B cell (primary cell): ENCODE measurements around the gene ZNF19. TPM values are rescaled to one million over a fixed set of nuclear protein-coding genes. Genes with fewer than 3 reads are reported as not detected.

ENCODE experiments used
- ATAC-seq: fragments of 200-7000 bp; cut with Tn5 transposase; one replicate; pipeline ENCODE4 v1.10.0; 2021; ENCODE audit warnings: low read depth, mild to moderate bottlenecking, moderate number of reproducible peaks, moderate library complexity
- CTCF ChIA-PET: fragments of 350-600 bp; sonication (Branson Sonifier 250); formaldehyde crosslinking; loops from one replicate; lab custom pipeline; 2021; ENCODE audit warnings: antibody characterized with exemption, inconsistent platforms; lab: Charles Lee
- POLR2A ChIA-PET: fragments of 350-600 bp; sonication (Branson Sonifier 250); formaldehyde crosslinking; loops from one replicate; lab custom pipeline; 2021; ENCODE audit warnings: antibody characterized with exemption; lab: Charles Lee
- DNase-seq: peaks from one replicate; pipeline ENCODE4 v3.0.0; 2013
- H2AFZ ChIP-seq: 2 replicates; pipeline ENCODE4 v1.6.1; 2012; ENCODE audit warnings: mild to moderate bottlenecking, low read depth, low read length; ENCODE audit not compliant: insufficient read depth, poor library complexity, severe bottlenecking
- H3K27ac ChIP-seq, 2 donors: 1 replicate in 1 of 2; 2 replicates in 1 of 2; pipeline ENCODE4 v1.5.1; 2012 to 2013; ENCODE audit warnings: low read length in 2 of 2, mild to moderate bottlenecking in 2 of 2, moderate library complexity in 1 of 2
- H3K27me3 ChIP-seq, 4 experiments: fragments of 200-600 bp in 1 of 4; sonication (generic) in 1 of 4; replicated peaks in 1 of 4; 1 replicate in 2 of 4; 2 replicates in 2 of 4; pipeline versions ENCODE4 v1.6.1 to v1.7.0; 2013 to 2016; ENCODE audit warnings: low read length in 3 of 4, mild to moderate bottlenecking in 2 of 4, mixed read lengths in 1 of 4, moderate library complexity in 1 of 4; ENCODE audit not compliant: insufficient read depth in 4 of 4, control insufficient read depth in 3 of 4; ENCODE audit errors: control extremely low read depth in 1 of 4
- H3K36me3 ChIP-seq, 2 experiments: replicated peaks in 1 of 2; 1 replicate in 1 of 2; 2 replicates in 1 of 2; pipeline versions ENCODE4 v1.6.1 to v1.7.1; 2013; ENCODE audit warnings: low read length in 1 of 2; ENCODE audit not compliant: insufficient read depth in 2 of 2, control insufficient read depth in 1 of 2; ENCODE audit errors: control extremely low read depth in 1 of 2, extremely low read depth in 1 of 2
- H3K4me1 ChIP-seq, 2 donors: fragments of 200-600 bp in 1 of 2; sonication (generic) in 1 of 2; 1 replicate in 1 of 2; 2 replicates in 1 of 2; pipeline versions ENCODE4 v1.5.1 to v1.6.1; 2013 to 2017; ENCODE audit warnings: low read length in 2 of 2; ENCODE audit not compliant: control insufficient read depth in 2 of 2, insufficient read depth in 2 of 2
- H3K4me2 ChIP-seq: replicated peaks from 2 replicates; pipeline ENCODE3; 2012; ENCODE audit warnings: mild to moderate bottlenecking, low read depth, low read length; ENCODE audit not compliant: poor library complexity, severe bottlenecking
- H3K4me3 ChIP-seq, 5 experiments: fragments of 200-600 bp in 1 of 5; sonication (generic) in 1 of 5; 1 replicate in 3 of 5; 2 replicates in 2 of 5; pipeline versions ENCODE4 v1.5.1 to v1.7.0; 2011 to 2016; ENCODE audit warnings: low read length in 4 of 5, mild to moderate bottlenecking in 4 of 5, low read depth in 2 of 5, control low read depth in 1 of 5, moderate library complexity in 1 of 5; ENCODE audit not compliant: insufficient read depth in 1 of 5; ENCODE audit errors: control extremely low read depth in 1 of 5, extremely low read depth in 1 of 5
- H3K79me2 ChIP-seq: fragments of 200-600 bp; sonication (generic); one replicate; pipeline ENCODE4 v1.6.0; 2016; ENCODE audit warnings: low read length; ENCODE audit not compliant: control insufficient read depth, insufficient read depth
- H3K9ac ChIP-seq: fragments of 200-600 bp; sonication (generic); 2 replicates; pipeline ENCODE4 v1.6.1; 2017; ENCODE audit warnings: mild to moderate bottlenecking, low read length, moderate library complexity
- H3K9me3 ChIP-seq, 3 donors: one replicate each; pipeline versions ENCODE4 v1.6.1 to v1.7.1; 2013; ENCODE audit warnings: low read length in 2 of 3; ENCODE audit not compliant: control insufficient read depth in 2 of 3, insufficient read depth in 1 of 3; ENCODE audit errors: control extremely low read depth in 1 of 3
- H4K20me1 ChIP-seq: 2 replicates; pipeline ENCODE4 v1.6.0; 2012; ENCODE audit warnings: mild to moderate bottlenecking, low read length; ENCODE audit not compliant: insufficient read depth, control insufficient read depth, poor library complexity, severe bottlenecking
- H3K27ac Mint-ChIP-seq: one replicate; pipeline ENCODE4 v1.8.0; 2021; ENCODE audit warnings: mixed read lengths
- H3K27me3 Mint-ChIP-seq: one replicate; pipeline ENCODE4 v1.8.0; 2021; ENCODE audit warnings: mixed read lengths
- H3K4me1 Mint-ChIP-seq: one replicate; pipeline ENCODE4 v1.8.0; 2021; ENCODE audit warnings: mixed read lengths
- H3K4me3 Mint-ChIP-seq: one replicate; pipeline ENCODE4 v1.8.0; 2021; ENCODE audit warnings: mixed read lengths
- H3K9me3 Mint-ChIP-seq: one replicate; pipeline ENCODE4 v1.8.0; 2022; ENCODE audit warnings: mixed read lengths; ENCODE audit not compliant: insufficient read depth
- CTCF ChIP-seq: fragments of 200-600 bp; IDR thresholded peaks from one replicate; pipeline ENCODE4 v1.8.0; 2022; ENCODE audit warnings: antibody characterized with exemption, mild to moderate bottlenecking
- EZH2 ChIP-seq: IDR thresholded peaks from 2 replicates; pipeline ENCODE4 v1.6.1; 2012; ENCODE audit warnings: borderline replicate concordance, low read depth, mild to moderate bottlenecking, moderate library complexity, low read length; ENCODE audit not compliant: insufficient read depth, poor library complexity, severe bottlenecking
- WGBS: methylation state at CpG from one replicate; pipeline ENCODE4 v1.1.5; 2013; ENCODE audit warnings: missing lambda C conversion rate; ENCODE audit not compliant: insufficient coverage; 5-methylcytosine and 5-hydroxymethylcytosine counted together
- intact Hi-C: fragments of 100-400 bp; cut with micrococcal nuclease; formaldehyde crosslinking; loops from one replicate; pipeline ENCODE4 v1.10.0; 2022
- polyA plus RNA-seq: library from polyadenylated mRNA; depleted of rRNA; stranded (reverse); fragments of >200 nt; gene quantifications from 2 replicates; pipeline ENCODE4 v1.2.3, GENCODE V29; 2012
- total RNA-seq, 2 donors: library from RNA; stranded (reverse); fragments of 120-200 nt in 1 of 2; gene quantifications; 1 replicate in 1 of 2; 2 replicates in 1 of 2; pipeline versions ENCODE4 v1.2.3 to v1.2.4, GENCODE V29; 2013 to 2022

The ZNF19 gene
- total and polyA plus RNA-seq, 2 donors (not counting 1 experiment from before 2014, with no cell fraction given): 2.4 to 12.6 TPM

GRCh38 chr16:71528863-71529262 lies 39.7 kb upstream of the ZNF19 start:
- ChIA-PET CTCF (interaction anchor here (0.8 to 3.3 kb wide), 2 partner anchors 12 to 82 kb away, joined by 3 to 11 read pairs; no protein-coding TSS in a partner anchor), POLR2A (no interaction called here)
- Histone ChIP-seq H3K4me1 (no peaks in the 10 kb centered on the region), H3K79me2 (no peaks in the 10 kb centered on the region), H3K9me3 (no peaks in the 10 kb centered on the region), H3K27ac (no peak overlapping the region), H3K27me3 (peaks cover 0 to 35% (median 6%) of the 10 kb centered on the region in 4 experiments), H4K20me1 (no peaks in the 10 kb centered on the region), H3K36me3 (no peaks in the 10 kb centered on the region), H3K4me2 (no peak overlapping the region), H3K4me3 (no peak overlapping the region), H2AFZ (no peak overlapping the region), H3K9ac (no peak overlapping the region)
- Mint-ChIP-seq H3K27ac (no peak overlapping the region), H3K4me1 (peaks cover 6% of the 10 kb centered on the region), H3K4me3 (no peak overlapping the region), H3K9me3 (no peaks in the 10 kb centered on the region), H3K27me3 (peaks cover 44% of the 10 kb centered on the region)
- 68% methylated on average over 4 of the region's 4 CpGs for WGBS
- intact Hi-C loops: no loop called here
- DNase-seq (no peak), ATAC-seq (no peak)
- TF ChIP-seq CTCF: no peak
- TF ChIP-seq EZH2: no peak

GRCh38 chr16:71528257-71528656 lies 39.1 kb upstream of the ZNF19 start:
- ATAC-seq: no peak
- H3K4me3 Mint-ChIP-seq: no peak overlapping the region
- H3K27me3 ChIP-seq: peaks cover 0 to 35% (median 6%) of the 10 kb centered on the region in 4 experiments

More at GRCh38 chr16:71528257-71528656, 39.1 kb upstream of the ZNF19 start:
- intact Hi-C loops: no loop called here
- H3K9me3 Mint-ChIP-seq: no peaks in the 10 kb centered on the region
- ChIA-PET POLR2A (no interaction called here), CTCF (interaction anchor here (2.1 kb wide), 1 partner anchor 10 kb away, joined by 12 read pairs; no protein-coding TSS in a partner anchor)
- TF ChIP-seq EZH2 (no peak), CTCF (no peak)
- H4K20me1 ChIP-seq: no peaks in the 10 kb centered on the region
- no peaks in the 10 kb centered on the region for H3K9me3 ChIP-seq
- no peak overlapping the region for H3K4me3 ChIP-seq
- WGBS: no CpG with 5 or more reads among the region's 1 CpG
- H3K9ac ChIP-seq: no peak overlapping the region
- no peak overlapping the region for H2AFZ ChIP-seq
- no peaks in the 10 kb centered on the region for H3K4me1 ChIP-seq
- no peak overlapping the region for H3K4me2 ChIP-seq
- H3K79me2 ChIP-seq: no peaks in the 10 kb centered on the region
- H3K4me1 Mint-ChIP-seq: peaks cover 6% of the 10 kb centered on the region
- no peak for DNase-seq
- no peak overlapping the region for H3K27ac ChIP-seq
- peaks cover 50% of the 10 kb centered on the region for H3K27me3 Mint-ChIP-seq
- no peaks in the 10 kb centered on the region for H3K36me3 ChIP-seq
- H3K27ac Mint-ChIP-seq: no peak overlapping the region
